Kidney (tissue), 14 donors: ENCODE data around the gene ETS1. TPM values are rescaled to one million over a fixed set of nuclear protein-coding genes. Genes with fewer than 3 reads are reported as not detected.

Source experiments
- DNase-seq, 5 donors: peaks; one replicate each; pipeline ENCODE4 v3.0.0-alpha.2; 2013 to 2020
- FAIRE-seq: peaks from 2 replicates; lab custom pipeline; 2012; peaks lifted over from hg19 to GRCh38; lab: Jason Lieb, UNC
- H3K27ac ChIP-seq, 2 donors: one replicate each; pipeline ENCODE4 v1.7.0; 2013; ENCODE audit warnings: low read depth in 2 of 2, low read length in 2 of 2, inconsistent platforms in 1 of 2
- H3K27me3 ChIP-seq: one replicate; pipeline ENCODE4 v1.7.1; 2013; ENCODE audit warnings: low read length, inconsistent platforms; ENCODE audit not compliant: control insufficient read depth, insufficient read depth
- H3K36me3 ChIP-seq, 3 donors: one replicate each; pipeline versions ENCODE4 v1.7.0 to v1.7.1; 2013; ENCODE audit warnings: low read length in 3 of 3, control low read depth in 1 of 3, inconsistent platforms in 1 of 3; ENCODE audit not compliant: insufficient read depth in 3 of 3, control insufficient read depth in 2 of 3
- H3K4me1 ChIP-seq, 3 donors: one replicate each; pipeline versions ENCODE4 v1.7.0 to v1.7.1; 2013; ENCODE audit warnings: low read length in 3 of 3, inconsistent platforms in 1 of 3, low read depth in 1 of 3; ENCODE audit not compliant: control insufficient read depth in 2 of 3, insufficient read depth in 2 of 3
- H3K4me3 ChIP-seq, 3 donors: one replicate each; pipeline versions ENCODE4 v1.7.0 to v1.8.1; 2013; ENCODE audit warnings: low read length in 3 of 3, control low read depth in 1 of 3, inconsistent platforms in 1 of 3
- H3K9ac ChIP-seq, 3 donors: one replicate each; pipeline versions ENCODE4 v1.7.0 to v1.7.1; 2013; ENCODE audit warnings: low read length in 3 of 3, control low read depth in 1 of 3, inconsistent platforms in 1 of 3
- H3K9me3 ChIP-seq, 3 donors: one replicate each; pipeline versions ENCODE4 v1.7.0 to v1.7.1; 2013; ENCODE audit warnings: low read length in 3 of 3, control low read depth in 1 of 3, inconsistent platforms in 1 of 3; ENCODE audit not compliant: control insufficient read depth in 2 of 3, insufficient read depth in 1 of 3
- intact Hi-C: fragments of 100-400 bp; cut with DNase I; formaldehyde crosslinking; loops from one replicate; pipeline ENCODE4 v1.11.1; 2022
- polyA plus RNA-seq: library from polyadenylated mRNA; stranded (reverse); fragments of 350-450 nt; fragmentation: Illumina TruSeq; extraction: RNeasy Lipid Tissue Mini Kit (QIAGEN cat#74804); gene quantifications from one replicate; pipeline ENCODE4 v1.2.3, GENCODE V29; 2014; ENCODE audit warnings: low read depth, low replicate concordance; ENCODE audit not compliant: insufficient read depth
- total RNA-seq: library from RNA; stranded (reverse); fragmentation: NEBNext Ultra II Directional; extraction: Animal tissue kit (Norgen Biotek cat#: 25700); gene quantifications from one replicate; pipeline ENCODE4 v1.2.1, GENCODE V29; 2021
- TF ChIP-seq, protein P1 (sequence below): IDR thresholded peaks from 3 replicates; pipeline ENCODE4 v1.5.1; 2012; ENCODE audit warnings: mild to moderate bottlenecking, moderate library complexity, borderline replicate concordance; ENCODE audit not compliant: insufficient read depth; ENCODE audit errors: extremely low read depth
- donor health status: control.
- donor health status: control.
- donor health status: control.
- donor health status: control.
- donor health status: control.
- donor health status: DM: yes; HTN: yes; CAD: no.
- donor health status: Normal renal cell carcinoma (clear cell type).

Gene ETS1
- total and polyA plus RNA-seq, 2 donors from 2014 or later: 23.5 to 124 TPM

DNA sequence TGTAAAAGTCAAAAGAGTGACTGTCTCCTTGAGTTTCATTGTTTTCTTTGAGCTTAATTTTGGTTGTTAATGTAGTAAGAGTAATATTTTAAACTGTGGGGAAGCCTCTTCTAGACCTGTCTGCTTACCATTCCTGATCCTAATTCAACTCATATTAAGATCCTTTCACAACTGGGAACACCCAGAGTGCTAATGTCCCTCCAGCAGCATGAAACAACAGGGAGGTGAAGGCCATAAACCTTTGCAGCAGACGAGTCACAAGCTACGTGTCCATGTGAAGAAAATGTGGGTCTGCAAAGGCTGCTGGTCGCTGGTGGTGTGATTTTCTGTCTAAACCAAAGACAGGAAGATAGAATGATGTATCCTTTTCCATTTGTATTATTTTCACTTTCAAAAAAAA lies 152.5 kb downstream of the ETS1 start:
- DNase-seq (no peak), FAIRE-seq (no peak)
- intact Hi-C loops: no loop called here

DNA sequence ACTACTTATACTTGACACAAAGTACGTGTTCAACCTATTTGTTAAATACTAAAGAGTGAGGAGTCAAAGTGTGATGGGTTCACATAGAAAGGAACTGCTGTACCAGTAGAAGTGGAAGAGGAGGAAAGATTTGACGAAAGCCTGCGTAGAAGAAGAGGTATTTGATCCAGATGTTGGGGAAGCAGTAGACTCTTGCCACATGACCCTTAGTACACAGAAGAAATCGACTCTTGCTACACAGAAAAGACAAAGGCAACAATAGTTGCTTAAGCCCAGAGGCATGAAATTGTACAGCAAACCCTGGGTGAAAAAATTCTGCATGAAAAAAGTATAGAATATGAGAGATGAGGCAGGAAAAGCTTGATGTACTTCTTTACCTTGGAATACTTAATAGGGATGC lies 152.9 kb downstream of the ETS1 start:
- Histone ChIP-seq H3K36me3 (no peaks in the 10 kb centered on the region), H3K4me1 (peaks cover 0 to 3% (median 0%) of the 10 kb centered on the region in 3 donors), H3K4me3 (no peak overlapping the region), H3K27ac (no peak overlapping the region), H3K27me3 (no peaks in the 10 kb centered on the region), H3K9ac (no peak overlapping the region), H3K9me3 (no peaks in the 10 kb centered on the region)
- FAIRE-seq: no peak
- intact Hi-C loops: no loop called here
- no peak for DNase-seq
- TF ChIP-seq, protein P1, sequence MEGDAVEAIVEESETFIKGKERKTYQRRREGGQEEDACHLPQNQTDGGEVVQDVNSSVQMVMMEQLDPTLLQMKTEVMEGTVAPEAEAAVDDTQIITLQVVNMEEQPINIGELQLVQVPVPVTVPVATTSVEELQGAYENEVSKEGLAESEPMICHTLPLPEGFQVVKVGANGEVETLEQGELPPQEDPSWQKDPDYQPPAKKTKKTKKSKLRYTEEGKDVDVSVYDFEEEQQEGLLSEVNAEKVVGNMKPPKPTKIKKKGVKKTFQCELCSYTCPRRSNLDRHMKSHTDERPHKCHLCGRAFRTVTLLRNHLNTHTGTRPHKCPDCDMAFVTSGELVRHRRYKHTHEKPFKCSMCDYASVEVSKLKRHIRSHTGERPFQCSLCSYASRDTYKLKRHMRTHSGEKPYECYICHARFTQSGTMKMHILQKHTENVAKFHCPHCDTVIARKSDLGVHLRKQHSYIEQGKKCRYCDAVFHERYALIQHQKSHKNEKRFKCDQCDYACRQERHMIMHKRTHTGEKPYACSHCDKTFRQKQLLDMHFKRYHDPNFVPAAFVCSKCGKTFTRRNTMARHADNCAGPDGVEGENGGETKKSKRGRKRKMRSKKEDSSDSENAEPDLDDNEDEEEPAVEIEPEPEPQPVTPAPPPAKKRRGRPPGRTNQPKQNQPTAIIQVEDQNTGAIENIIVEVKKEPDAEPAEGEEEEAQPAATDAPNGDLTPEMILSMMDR: no peak

More for the DNA sequence above, 152.5 kb downstream of the ETS1 start:
- TF ChIP-seq, protein P1: no peak
- no peaks in the 10 kb centered on the region for H3K9me3 ChIP-seq
- H3K36me3 ChIP-seq: no peaks in the 10 kb centered on the region
- H3K27me3 ChIP-seq: no peaks in the 10 kb centered on the region
- H3K4me1 ChIP-seq: peaks cover 0 to 3% (median 0%) of the 10 kb centered on the region in 3 donors
- H3K9ac ChIP-seq: no peak overlapping the region
- no peak overlapping the region for H3K27ac ChIP-seq
- no peak overlapping the region for H3K4me3 ChIP-seq

DNA sequence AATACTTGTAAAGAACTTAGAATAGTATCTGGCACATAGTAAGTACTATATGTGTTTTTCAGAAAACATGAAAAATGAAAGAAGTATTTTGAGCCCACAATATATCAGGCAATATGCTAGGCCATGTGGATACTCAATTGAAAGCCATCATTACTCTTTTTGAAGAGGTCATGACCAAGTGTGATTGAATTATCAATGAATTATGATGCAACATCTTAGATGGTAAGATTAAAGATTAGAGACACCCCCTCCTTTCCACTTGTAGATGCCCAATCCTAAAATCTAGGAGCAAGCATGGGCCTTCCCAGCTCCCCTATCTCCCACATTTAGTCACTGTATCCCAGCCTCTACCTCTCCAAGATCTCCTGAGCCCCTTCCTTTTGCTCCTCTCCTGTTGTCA lies 154.4 kb downstream of the ETS1 start:
- no peaks in the 10 kb centered on the region for H3K36me3 ChIP-seq
- no peaks in the 10 kb centered on the region for H3K27me3 ChIP-seq
- intact Hi-C loops: no loop called here
- DNase-seq (no peak), FAIRE-seq (no peak)
- no peak overlapping the region for H3K27ac ChIP-seq
- no peak overlapping the region for H3K4me3 ChIP-seq
- peaks cover 0 to 3% (median 0%) of the 10 kb centered on the region in 3 donors for H3K4me1 ChIP-seq
- H3K9ac ChIP-seq: no peak overlapping the region
- TF ChIP-seq, protein P1: no peak
- no peaks in the 10 kb centered on the region for H3K9me3 ChIP-seq

DNA sequence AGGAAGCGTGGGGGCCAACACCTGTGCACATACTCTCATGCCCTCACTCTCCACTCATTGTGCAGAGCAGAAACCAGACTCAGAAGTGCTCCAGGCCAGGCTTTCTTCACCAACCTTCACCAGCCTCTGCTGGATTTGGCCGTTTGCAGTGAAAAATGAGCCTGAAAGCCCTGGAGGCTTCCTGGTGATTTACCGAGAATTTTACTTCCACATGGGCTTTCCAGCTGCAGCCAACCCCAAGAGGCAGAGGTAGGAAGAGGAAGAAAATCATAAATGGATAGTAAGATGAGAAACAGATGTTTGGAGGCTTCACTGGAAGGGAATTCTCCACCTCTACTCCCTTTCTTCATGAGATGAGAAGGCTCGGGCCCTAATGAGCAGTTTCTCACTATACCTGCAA lies 155.4 kb downstream of the ETS1 start:
- H3K4me1 ChIP-seq: no peaks in the 10 kb centered on the region
- no peak for FAIRE-seq
- TF ChIP-seq, protein P1: no peak

More for the DNA sequence above, 155.4 kb downstream of the ETS1 start:
- Histone ChIP-seq H3K36me3 (no peaks in the 10 kb centered on the region), H3K9ac (no peak overlapping the region), H3K27me3 (no peaks in the 10 kb centered on the region), H3K9me3 (no peaks in the 10 kb centered on the region), H3K27ac (no peak overlapping the region), H3K4me3 (no peak overlapping the region)
- intact Hi-C loops: no loop called here
- DNase-seq: no peak
